ACC112 (cell line): Measurements from ENCODE around the gene TMEM59L.

ENCODE experiments used
- H2AFZ ChIP-seq: fragments of 200-600 bp; sonication (generic); one replicate; pipeline ENCODE4 v1.6.0; 2017; ENCODE audit warnings: antibody characterized with exemption, low read length; ENCODE audit not compliant: unreplicated experiment
- H3K27ac ChIP-seq: fragments of 200-600 bp; sonication (generic); 2 replicates; pipeline ENCODE4 v1.5.1; 2014; ENCODE audit warnings: low read depth, mild to moderate bottlenecking, antibody characterized with exemption, low read length, moderate library complexity
- H3K27me3 ChIP-seq: fragments of 200-600 bp; sonication (generic); 2 replicates; pipeline ENCODE4 v1.6.1; 2014; ENCODE audit warnings: mild to moderate bottlenecking, antibody characterized with exemption, low read length, moderate library complexity, mixed read lengths; ENCODE audit not compliant: insufficient read depth
- H3K36me3 ChIP-seq: fragments of 200-600 bp; sonication (generic); 2 replicates; pipeline ENCODE4 v1.6.1; 2016; ENCODE audit warnings: mild to moderate bottlenecking, antibody characterized with exemption, low read length, moderate library complexity, mixed read lengths; ENCODE audit not compliant: insufficient read depth
- H3K4me1 ChIP-seq: fragments of 200-600 bp; sonication (generic); one replicate; pipeline ENCODE4 v1.6.1; 2016; ENCODE audit warnings: low read length, mixed read lengths; ENCODE audit not compliant: insufficient read depth, unreplicated experiment, control insufficient read depth
- H3K4me3 ChIP-seq: fragments of 200-600 bp; sonication (generic); 2 replicates; pipeline ENCODE4 v1.5.1; 2014; ENCODE audit warnings: mild to moderate bottlenecking, low read depth, low read length
- H3K79me2 ChIP-seq: fragments of 200-600 bp; sonication (generic); one replicate; pipeline ENCODE4 v1.6.0; 2016; ENCODE audit warnings: low read length; ENCODE audit not compliant: control insufficient read depth, unreplicated experiment, insufficient read depth

Gene TMEM59L

DNA sequence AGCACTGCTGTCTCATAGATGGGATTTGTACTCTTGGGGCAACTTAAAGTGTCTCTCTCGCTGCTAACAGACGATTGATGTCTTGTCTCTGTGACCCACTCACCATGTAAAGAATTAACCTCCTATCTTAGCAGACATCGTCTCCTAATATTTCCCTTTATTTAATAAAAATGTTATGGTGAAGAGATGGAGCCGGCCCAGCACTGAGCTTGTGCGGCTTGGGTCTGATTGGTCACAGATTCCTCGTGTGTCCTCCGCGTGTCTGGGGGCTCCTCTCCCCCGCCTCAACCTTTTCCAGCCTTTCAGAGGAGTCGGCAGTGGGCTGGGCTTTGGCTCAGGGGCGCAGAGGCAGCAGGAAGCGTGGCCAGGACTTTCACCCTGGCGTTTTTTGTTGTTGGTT lies 57.6 kb downstream of the TMEM59L start:
- Histone ChIP-seq H3K36me3 (no peaks in the 10 kb centered on the region), H3K27me3 (no peaks in the 10 kb centered on the region), H3K27ac (no peak overlapping the region)

More for the DNA sequence above, 57.6 kb downstream of the TMEM59L start:
- Histone ChIP-seq H3K79me2 (no peaks in the 10 kb centered on the region), H3K4me3 (no peak overlapping the region), H2AFZ (no peak overlapping the region), H3K4me1 (no peaks in the 10 kb centered on the region)
